NB4 (cell line): Measurements from ENCODE around the gene MEGF6.

ENCODE experiments used
- DNase-seq: peaks from one replicate; pipeline ENCODE4 v3.0.0; 2010; ENCODE audit warnings: low read depth
- H3K4me3 ChIP-seq: one replicate; pipeline ENCODE4 v1.5.1; 2011; ENCODE audit warnings: mild to moderate bottlenecking, low read depth, low read length, moderate library complexity
- CTCF ChIP-seq: IDR thresholded peaks from one replicate; pipeline ENCODE4 v1.5.1; 2012; ENCODE audit warnings: low read depth, low read length
- MAX ChIP-seq: IDR thresholded peaks from 2 replicates; pipeline ENCODE4 v1.6.1; 2011; ENCODE audit warnings: low read depth, low read length
- MYC ChIP-seq: IDR thresholded peaks from 2 replicates; pipeline ENCODE4 v1.6.1; 2011; ENCODE audit warnings: low read depth, low read length
- POLR2A ChIP-seq: IDR thresholded peaks from 2 replicates; pipeline ENCODE4 v1.6.1; 2011; ENCODE audit warnings: mild to moderate bottlenecking; ENCODE audit not compliant: insufficient read length; ENCODE audit errors: extremely low read depth

Gene MEGF6

GRCh38 chr1:3516481-3516869, 94.8 kb downstream of the MEGF6 start:
- DNase-seq, result no peak
- peak overlapping the region; percentile 34 for H3K4me3 ChIP-seq
- TF ChIP-seq CTCF (no peak), POLR2A (no peak), MYC (no peak), MAX (no peak; the same call in 1 of the 2 replicates)

- peak; percentile 39 for TF ChIP-seq POLR2A
- peak; percentile 83 for TF ChIP-seq MYC
- TF ChIP-seq CTCF, result no peak
- peak; percentile 68 for TF ChIP-seq MAX
- peak; percentile 95 for DNase-seq
Observed at GRCh38 chr1:3515774-3516480, 95.4 kb downstream of the MEGF6 start.

GRCh38 chr1:3515272-3515671, 96.0 kb downstream of the MEGF6 start:
- no peak overlapping the region for H3K4me3 ChIP-seq
- DNase-seq, result no peak

More at GRCh38 chr1:3515774-3516480, 95.4 kb downstream of the MEGF6 start:
- H3K4me3 ChIP-seq, result no peak overlapping the region

GRCh38 chr1:3514404-3514803, 96.9 kb downstream of the MEGF6 start:
- TF ChIP-seq MAX, result no peak
- no peak for TF ChIP-seq MYC
- no peak for TF ChIP-seq CTCF
- no peak for TF ChIP-seq POLR2A
- no peak for DNase-seq
- no peak overlapping the region for H3K4me3 ChIP-seq

More at GRCh38 chr1:3515272-3515671, 96.0 kb downstream of the MEGF6 start:
- TF ChIP-seq CTCF (no peak), MAX (no peak), MYC (no peak), POLR2A (no peak)

- DNase-seq, result no peak
- H3K4me3 ChIP-seq, result no peak overlapping the region
- no peak for TF ChIP-seq MAX
- TF ChIP-seq POLR2A, result no peak
- TF ChIP-seq MYC, result no peak
- no peak for TF ChIP-seq CTCF
Observed at GRCh38 chr1:3511856-3512255, 99.5 kb downstream of the MEGF6 start.
